PC-3 (cell line): ENCODE data around the gene DENND2A. TPM values are rescaled to one million over a fixed set of nuclear protein-coding genes. Genes with fewer than 3 reads are reported as not detected.

Source experiments
- ATAC-seq: fragments of 200-7000 bp; cut with Tn5 transposase; 2 replicates; pipeline ENCODE4 v1.9.1; 2020; ENCODE audit warnings: mild to moderate bottlenecking, moderate library complexity
- BruUV-seq: library from RNA; stranded (reverse); fragments of 400-500 nt; replicated peaks from 2 replicates; lab custom pipeline; 2021; lab: Mats Ljungman, UMichigan
- CTCF ChIA-PET: fragments of 300-600 bp; sonication (Branson Sonifier 250); formaldehyde crosslinking; loops from one replicate; lab custom pipeline; 2022; ENCODE audit warnings: antibody characterized with exemption; lab: Charles Lee
- POLR2A ChIA-PET: fragments of 300-600 bp; sonication (Branson Sonifier 250); formaldehyde crosslinking; loops from one replicate; lab custom pipeline; 2022; ENCODE audit warnings: antibody characterized with exemption; ENCODE audit not compliant: unreplicated experiment; lab: Charles Lee
- DNase-seq: peaks from one replicate; pipeline ENCODE4 v3.0.0-alpha.2; 2015
- H2AFZ ChIP-seq: fragments of 300-600 bp; sonication (generic); 2 replicates; pipeline ENCODE4 v1.6.0; 2016; ENCODE audit warnings: antibody characterized with exemption, low read length
- H3F3A ChIP-seq: fragments of 300-600 bp; sonication (generic); one replicate; pipeline ENCODE4 v1.6.0; 2017; ENCODE audit warnings: antibody characterized with exemption, low read length, control low read depth, mild to moderate bottlenecking; ENCODE audit not compliant: unreplicated experiment
- H3K27ac ChIP-seq: fragments of 300-600 bp; sonication (generic); 2 replicates; pipeline ENCODE4 v1.5.1; 2016; ENCODE audit warnings: mild to moderate bottlenecking, low read length
- H3K27me3 ChIP-seq: fragments of 300-600 bp; sonication (generic); 2 replicates; pipeline ENCODE4 v1.6.1; 2016; ENCODE audit warnings: low read length, mixed read lengths
- H3K36me3 ChIP-seq: fragments of 300-600 bp; sonication (generic); 2 replicates; pipeline ENCODE4 v1.6.1; 2016; ENCODE audit warnings: low read depth, mixed run types, low read length, mixed read lengths
- H3K4me1 ChIP-seq: fragments of 300-600 bp; sonication (generic); 2 replicates; pipeline ENCODE4 v1.5.1; 2016; ENCODE audit warnings: low read length; ENCODE audit not compliant: insufficient read depth
- H3K4me2 ChIP-seq: fragments of 300-600 bp; sonication (generic); 2 replicates; pipeline ENCODE4 v1.6.0; 2016; ENCODE audit warnings: low read length
- H3K4me3 ChIP-seq: fragments of 300-600 bp; sonication (generic); 2 replicates; pipeline ENCODE4 v1.5.1; 2016; ENCODE audit warnings: mild to moderate bottlenecking, low read length, mixed read lengths
- H3K79me2 ChIP-seq: fragments of 300-600 bp; sonication (generic); 2 replicates; pipeline ENCODE4 v1.6.1; 2017; ENCODE audit warnings: low read length, mixed read lengths
- H3K9ac ChIP-seq: fragments of 300-600 bp; sonication (generic); 2 replicates; pipeline ENCODE4 v1.6.0; 2016; ENCODE audit warnings: mild to moderate bottlenecking, low read length
- H3K9me2 ChIP-seq: fragments of 300-600 bp; sonication (generic); replicated peaks from 2 replicates; pipeline ENCODE4 v1.6.1; 2016; ENCODE audit warnings: mixed run types, low read length, mixed read lengths
- H3K9me3 ChIP-seq: fragments of 300-600 bp; sonication (generic); 2 replicates; pipeline ENCODE4 v1.6.1; 2016; ENCODE audit warnings: low read length, mixed read lengths
- H4K20me1 ChIP-seq: fragments of 300-600 bp; sonication (generic); 2 replicates; pipeline ENCODE4 v1.6.1; 2016; ENCODE audit warnings: low read length, mixed read lengths
- CTCF ChIP-seq: fragments of 300-600 bp; sonication (generic); conservative IDR thresholded peaks from 2 replicates; pipeline ENCODE4 v1.5.1; 2017; ENCODE audit warnings: antibody characterized with exemption, low read depth, mild to moderate bottlenecking, low read length
- EZH2 ChIP-seq: fragments of 300-600 bp; sonication (generic); IDR thresholded peaks from one replicate; pipeline ENCODE4 v1.6.1; 2017; ENCODE audit warnings: antibody characterized with exemption, mild to moderate bottlenecking, low read length; ENCODE audit not compliant: unreplicated experiment
- EZH2phosphoT487 ChIP-seq: fragments of 300-600 bp; sonication (generic); IDR thresholded peaks from 2 replicates; pipeline ENCODE4 v1.6.1; 2018; ENCODE audit warnings: mild to moderate bottlenecking, antibody characterized with exemption, low read length, borderline replicate concordance
- intact Hi-C: fragments of 100-400 bp; cut with micrococcal nuclease; formaldehyde crosslinking; loops from 2 replicates; pipeline ENCODE4 v1.9.0; 2023
- total RNA-seq: library from RNA; depleted of rRNA; stranded (reverse); fragments of >200 nt; gene quantifications from 2 replicates; pipeline ENCODE4 v1.2.3, GENCODE V29; 2014

The DENND2A gene
- total RNA-seq, 1 experiment from 2014 or later: 8.9 TPM

GRCh38 chr7:140594131-140594691, 46.4 kb downstream of the DENND2A start:
- no peak for DNase-seq
- TF ChIP-seq CTCF (no peak), EZH2phosphoT487 (no peak), EZH2 (no peak)
- Histone ChIP-seq H3F3A (no peaks in the 10 kb centered on the region), H3K4me2 (no peak overlapping the region), H3K4me1 (peaks cover 34% of the 10 kb centered on the region), H3K9me3 (no peaks in the 10 kb centered on the region), H3K27ac (no peak overlapping the region), H3K9ac (no peak overlapping the region), H4K20me1 (no peaks in the 10 kb centered on the region), H3K79me2 (no peaks in the 10 kb centered on the region), H3K4me3 (no peak overlapping the region), H3K27me3 (no peaks in the 10 kb centered on the region), H2AFZ (no peak overlapping the region), H3K36me3 (no peaks in the 10 kb centered on the region), H3K9me2 (no peaks in the 10 kb centered on the region)
- ChIA-PET CTCF (no interaction called here), POLR2A (no interaction called here)
- intact Hi-C loops: loop anchor here (5.0 kb wide), 1 partner anchor 33 kb away; no protein-coding TSS in a partner anchor
- ATAC-seq: no peak
- BruUV-seq: no TSS peak

- Histone ChIP-seq H3K9me2 (no peaks in the 10 kb centered on the region), H2AFZ (no peak overlapping the region)
- CTCF ChIA-PET: no interaction called here
Observed at GRCh38 chr7:140593672-140593982, 47.0 kb downstream of the DENND2A start.

GRCh38 chr7:140592964-140593671, 47.5 kb downstream of the DENND2A start:
- Histone ChIP-seq H3K36me3 (no peaks in the 10 kb centered on the region), H3K4me1 (peaks cover 34% of the 10 kb centered on the region), H3F3A (no peaks in the 10 kb centered on the region), H3K79me2 (no peaks in the 10 kb centered on the region), H3K27me3 (no peaks in the 10 kb centered on the region), H3K9me3 (no peaks in the 10 kb centered on the region), H2AFZ (no peak overlapping the region), H4K20me1 (no peaks in the 10 kb centered on the region), H3K9ac (no peak overlapping the region), H3K27ac (peak overlapping the region; percentile 31; the same call in 1 of the 2 replicates), H3K4me2 (no peak overlapping the region), H3K4me3 (no peak overlapping the region), H3K9me2 (no peaks in the 10 kb centered on the region)
- intact Hi-C loops: loop anchor here (5.0 kb wide), 1 partner anchor 34 kb away; no protein-coding TSS in a partner anchor
- ATAC-seq (no peak; the same call in 1 of the 2 replicates), DNase-seq (peak; percentile 25)
- no TSS peak for BruUV-seq
- CTCF ChIA-PET: no interaction called here
- POLR2A ChIA-PET: no interaction called here
- TF ChIP-seq CTCF (no peak), EZH2phosphoT487 (no peak), EZH2 (no peak)

More at GRCh38 chr7:140593672-140593982, 47.0 kb downstream of the DENND2A start:
- no peaks in the 10 kb centered on the region for H3K79me2 ChIP-seq
- no peaks in the 10 kb centered on the region for H3F3A ChIP-seq
- no peak for TF ChIP-seq EZH2phosphoT487
- H4K20me1 ChIP-seq: no peaks in the 10 kb centered on the region
- no peak overlapping the region for H3K27ac ChIP-seq
- H3K9ac ChIP-seq: no peak overlapping the region
- BruUV-seq: no TSS peak
- H3K4me2 ChIP-seq: no peak overlapping the region
- H3K4me1 ChIP-seq: peaks cover 34% of the 10 kb centered on the region
- POLR2A ChIA-PET: no interaction called here
- ATAC-seq: no peak
- H3K9me3 ChIP-seq: no peaks in the 10 kb centered on the region
- no peaks in the 10 kb centered on the region for H3K36me3 ChIP-seq
- no peak overlapping the region for H3K4me3 ChIP-seq
- intact Hi-C loops: loop anchor here (5.0 kb wide), 1 partner anchor 34 kb away; no protein-coding TSS in a partner anchor
- no peaks in the 10 kb centered on the region for H3K27me3 ChIP-seq
- DNase-seq: no peak
